Raji (cell line): Measurements from ENCODE around the gene KANSL1.

Source experiments
- POLR2A ChIP-seq: IDR thresholded peaks from 2 replicates; pipeline ENCODE4 v1.6.1; 2011; ENCODE audit warnings: low read depth, low read length, control low read depth; ENCODE audit not compliant: insufficient read depth

KANSL1 gene

GRCh38 chr17:45999900-46000290 lies 193.3 kb downstream of the KANSL1 start:
- TF ChIP-seq POLR2A, result no peak

GRCh38 chr17:45998987-45999899 lies 194.0 kb downstream of the KANSL1 start, which contains the start of gene STH:
STH (plus strand) TSS chr17:45999250; CDS start chr17:45999280, 30 bp downstream.
- TF ChIP-seq POLR2A, result no peak

- TF ChIP-seq POLR2A, result no peak
Observed at GRCh38 chr17:45997624-45998023, 195.6 kb downstream of the KANSL1 start.

- TF ChIP-seq POLR2A, result no peak
Observed at GRCh38 chr17:45997166-45997565, 196.1 kb downstream of the KANSL1 start.

- no peak for TF ChIP-seq POLR2A
Observed at GRCh38 chr17:45996282-45996937, 196.8 kb downstream of the KANSL1 start.

- TF ChIP-seq POLR2A, result no peak
Observed at GRCh38 chr17:45995627-45996270, 197.5 kb downstream of the KANSL1 start.

- TF ChIP-seq POLR2A, result no peak
Observed at GRCh38 chr17:45994987-45995386, 198.2 kb downstream of the KANSL1 start.

GRCh38 chr17:45993962-45994627 lies 199.1 kb downstream of the KANSL1 start:
- no peak for TF ChIP-seq POLR2A

GRCh38 chr17:45992904-45993303 lies 200.3 kb downstream of the KANSL1 start:
- no peak for TF ChIP-seq POLR2A

- TF ChIP-seq POLR2A, result no peak
Observed at GRCh38 chr17:45992175-45992574, 201.1 kb downstream of the KANSL1 start.

- no peak for TF ChIP-seq POLR2A
Observed at GRCh38 chr17:45991341-45991740, 201.9 kb downstream of the KANSL1 start.

GRCh38 chr17:45990886-45991285 lies 202.3 kb downstream of the KANSL1 start:
- TF ChIP-seq POLR2A, result no peak

- no peak for TF ChIP-seq POLR2A
Observed at GRCh38 chr17:45989759-45990158, 203.5 kb downstream of the KANSL1 start.

- TF ChIP-seq POLR2A, result no peak
Observed at GRCh38 chr17:45987706-45988105, 205.5 kb downstream of the KANSL1 start.

GRCh38 chr17:45986056-45986455 lies 207.2 kb downstream of the KANSL1 start:
- no peak for TF ChIP-seq POLR2A
